GM12874 (cell line): ENCODE measurements around the gene LMTK2.

ENCODE experiments used
- TF ChIP-seq, protein P1 (sequence below): IDR thresholded peaks from 2 replicates; pipeline ENCODE4 v1.5.1; 2011; ENCODE audit warnings: low read depth, mild to moderate bottlenecking, control low read depth, low read length, moderate library complexity; ENCODE audit not compliant: insufficient read depth

LMTK2 gene

DNA sequence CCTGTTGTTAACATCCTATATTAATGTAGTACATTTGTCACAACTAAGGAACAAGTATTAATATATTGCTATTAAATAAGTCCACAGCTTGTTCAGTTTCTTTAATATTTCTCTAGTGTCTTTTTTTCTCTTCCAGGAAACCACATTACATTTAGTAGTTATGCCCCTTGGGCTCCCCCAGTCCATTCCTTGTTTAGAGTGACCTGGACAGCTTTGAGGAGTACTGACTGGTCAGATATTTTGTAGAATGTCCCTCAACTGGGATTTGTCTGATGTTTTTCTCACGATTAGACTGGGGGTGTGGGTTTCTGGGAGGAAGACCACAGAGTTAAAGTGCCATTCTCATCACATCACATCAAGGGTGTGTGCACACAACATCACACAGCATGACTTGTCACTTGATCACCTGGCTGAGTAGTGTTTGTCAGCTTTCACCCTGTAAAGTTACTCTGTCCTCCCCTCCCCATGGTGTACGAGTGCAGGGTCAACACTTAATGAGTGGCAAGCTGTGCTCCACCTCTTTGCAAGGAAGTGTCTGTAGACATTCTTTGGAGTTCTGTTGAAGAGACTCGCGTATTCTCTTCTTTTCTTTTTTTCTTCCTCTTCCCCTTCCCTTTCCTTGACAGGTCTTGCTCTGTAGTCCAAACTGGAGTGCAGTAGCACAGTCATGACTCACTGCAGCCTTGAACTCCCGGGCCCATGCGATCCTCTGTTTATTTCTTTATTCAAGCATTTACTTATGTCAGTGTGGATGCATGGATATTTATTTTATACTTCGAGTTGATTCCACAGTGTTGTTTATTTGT, 10.2 kb downstream of the LMTK2 start:
- TF ChIP-seq, protein P1, sequence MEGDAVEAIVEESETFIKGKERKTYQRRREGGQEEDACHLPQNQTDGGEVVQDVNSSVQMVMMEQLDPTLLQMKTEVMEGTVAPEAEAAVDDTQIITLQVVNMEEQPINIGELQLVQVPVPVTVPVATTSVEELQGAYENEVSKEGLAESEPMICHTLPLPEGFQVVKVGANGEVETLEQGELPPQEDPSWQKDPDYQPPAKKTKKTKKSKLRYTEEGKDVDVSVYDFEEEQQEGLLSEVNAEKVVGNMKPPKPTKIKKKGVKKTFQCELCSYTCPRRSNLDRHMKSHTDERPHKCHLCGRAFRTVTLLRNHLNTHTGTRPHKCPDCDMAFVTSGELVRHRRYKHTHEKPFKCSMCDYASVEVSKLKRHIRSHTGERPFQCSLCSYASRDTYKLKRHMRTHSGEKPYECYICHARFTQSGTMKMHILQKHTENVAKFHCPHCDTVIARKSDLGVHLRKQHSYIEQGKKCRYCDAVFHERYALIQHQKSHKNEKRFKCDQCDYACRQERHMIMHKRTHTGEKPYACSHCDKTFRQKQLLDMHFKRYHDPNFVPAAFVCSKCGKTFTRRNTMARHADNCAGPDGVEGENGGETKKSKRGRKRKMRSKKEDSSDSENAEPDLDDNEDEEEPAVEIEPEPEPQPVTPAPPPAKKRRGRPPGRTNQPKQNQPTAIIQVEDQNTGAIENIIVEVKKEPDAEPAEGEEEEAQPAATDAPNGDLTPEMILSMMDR = no peak

- TF ChIP-seq, protein P1 = no peak
Observed at GRCh38 chr7:98119256-98119918, 12.7 kb downstream of the LMTK2 start.

DNA sequence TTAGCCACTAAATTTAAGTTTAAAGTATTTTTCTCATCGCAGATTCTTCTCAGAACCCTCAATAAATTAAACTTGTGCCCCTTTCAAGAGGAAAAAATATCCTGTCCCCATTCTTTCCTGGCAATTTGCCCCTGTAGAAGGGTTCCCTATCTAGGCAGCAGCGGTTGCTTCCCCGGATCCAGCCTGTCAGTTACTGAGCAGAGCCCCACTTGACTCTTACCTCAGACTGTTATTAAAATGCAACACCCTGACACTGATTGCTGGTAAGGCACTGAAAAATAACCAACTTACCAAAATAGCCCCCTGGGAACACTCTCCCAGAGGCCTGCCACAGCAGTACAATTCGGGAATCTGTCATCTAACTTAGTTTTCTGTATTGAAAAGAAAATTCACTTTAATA, 13.9 kb downstream of the LMTK2 start:
- TF ChIP-seq, protein P1 = no peak

GRCh38 chr7:98123365-98123696, 16.7 kb downstream of the LMTK2 start:
- TF ChIP-seq, protein P1 = no peak

DNA sequence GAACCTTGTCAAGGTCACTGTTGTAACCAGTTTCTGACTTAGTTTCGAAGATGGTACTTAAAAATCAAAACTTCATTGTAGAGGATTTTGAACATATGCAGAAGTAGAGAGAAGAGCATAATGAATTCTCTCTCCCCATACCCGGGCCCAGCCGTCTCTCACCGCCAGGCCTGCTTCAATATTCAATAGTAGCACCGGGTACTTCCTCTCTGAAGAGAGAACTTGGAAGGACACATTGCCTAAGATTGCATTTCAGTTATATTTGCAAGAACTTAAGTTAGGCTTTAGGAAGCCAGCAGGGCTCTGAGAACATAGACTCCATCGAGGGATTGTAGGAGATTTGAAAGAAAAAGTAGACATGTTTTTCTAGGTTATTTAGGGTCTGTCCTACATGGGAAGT, 19.1 kb downstream of the LMTK2 start:
- TF ChIP-seq, protein P1 = no peak

DNA sequence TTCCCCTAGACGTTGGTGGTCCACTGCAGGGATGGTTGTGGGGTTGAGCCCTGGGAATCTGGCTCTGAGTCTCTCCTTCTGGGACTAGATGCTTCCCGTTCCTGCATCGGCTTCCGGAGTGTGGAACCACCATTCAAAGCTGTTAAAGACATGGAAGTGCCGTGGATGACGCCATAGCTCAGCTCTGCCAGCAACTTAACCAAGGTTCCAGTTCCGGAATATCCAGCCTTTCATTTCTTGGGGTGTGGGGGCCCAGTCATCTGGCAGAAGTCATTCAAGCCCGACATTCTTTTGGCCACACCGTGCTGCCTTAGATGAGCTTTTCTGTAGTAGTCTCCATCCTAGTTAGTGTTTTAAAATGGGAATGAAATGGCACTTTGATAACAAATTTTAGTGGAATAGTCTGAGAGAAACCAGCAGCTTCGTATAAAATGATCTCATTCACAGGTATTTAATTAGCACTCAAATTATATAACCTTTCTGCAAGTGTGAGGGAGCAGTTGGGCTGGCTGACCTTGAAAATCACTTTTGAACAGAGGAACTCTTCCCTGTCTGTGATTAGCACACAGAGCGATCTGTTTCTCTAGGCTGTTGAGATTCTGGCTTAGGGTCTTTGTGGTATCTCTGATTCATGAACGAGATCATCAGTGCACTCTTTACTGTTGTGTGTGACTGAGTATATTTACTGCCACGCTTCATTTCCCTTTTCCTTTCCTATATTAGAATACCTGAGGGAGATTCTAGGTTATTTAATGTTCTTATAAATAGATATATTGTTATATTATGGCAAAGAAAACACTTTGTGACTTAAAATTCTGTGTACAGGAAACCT, 19.9 kb downstream of the LMTK2 start:
- TF ChIP-seq, protein P1 = no peak

DNA sequence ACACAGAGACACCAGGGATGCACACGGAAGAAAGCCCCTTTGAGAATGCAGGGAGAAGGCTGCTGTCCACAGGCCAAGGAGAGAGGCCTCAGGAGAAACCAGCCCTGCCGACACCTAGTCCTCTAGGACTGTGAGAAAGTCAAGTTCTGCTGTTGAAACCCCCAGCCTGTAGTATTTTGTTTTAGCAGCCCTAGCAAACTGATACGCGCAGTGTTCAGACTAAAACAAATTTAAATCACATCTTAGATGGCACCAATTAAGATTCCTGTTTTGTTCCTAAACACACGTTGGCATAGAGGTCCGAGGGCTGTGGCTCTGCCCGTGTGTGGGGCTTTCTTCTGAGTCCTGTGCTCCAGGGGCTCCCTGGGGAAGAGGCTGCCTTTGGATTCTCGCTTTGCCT, 21.7 kb downstream of the LMTK2 start:
- TF ChIP-seq, protein P1 = no peak
